HG03159 (cell line): ENCODE data around the gene TFCP2.
"Not testable (repeated sequence)": the region's sequence is repeated elsewhere in the genome, so short reads cannot be mapped to it uniquely, and the experiment has no call there.

Experiments used
- ATAC-seq: cut with Tn5 transposase; IDR thresholded peaks from one replicate; pipeline ENCODE4 v1.9.1; 2021; ENCODE audit warnings: mild to moderate bottlenecking, moderate library complexity; ENCODE audit not compliant: unreplicated experiment

TFCP2 gene

GRCh38 chr12:51172515-51173431, at the start of gene TFCP2:
Gene TFCP2 (minus strand): TSS chr12:51173135. CDS start chr12:51172422, 713 bp downstream.
- ATAC-seq: peak; percentile 94

- no peak for ATAC-seq
Observed at GRCh38 chr12:51222461-51222860, 49.5 kb upstream of the TFCP2 start.

- ATAC-seq: not testable (repeated sequence)
Observed at GRCh38 chr12:51219857-51220256, 46.9 kb upstream of the TFCP2 start.

GRCh38 chr12:51219322-51219721, 46.4 kb upstream of the TFCP2 start:
- no peak for ATAC-seq

GRCh38 chr12:51218607-51219161, 45.7 kb upstream of the TFCP2 start:
- no peak for ATAC-seq

- ATAC-seq: peak; percentile 67
Observed at GRCh38 chr12:51217968-51218606, 45.2 kb upstream of the TFCP2 start, which contains the start of gene POU6F1. Gene POU6F1 (minus strand): TSS chr12:51218062. CDS start chr12:51206836, 11,226 bp downstream.

GRCh38 chr12:51217133-51217967, 44.4 kb upstream of the TFCP2 start:
- peak; percentile 32 for ATAC-seq

- no peak for ATAC-seq
Observed at GRCh38 chr12:51216642-51217041, 43.7 kb upstream of the TFCP2 start.

GRCh38 chr12:51214895-51215294, 42.0 kb upstream of the TFCP2 start:
- no peak for ATAC-seq

- no peak for ATAC-seq
Observed at GRCh38 chr12:51210690-51211395, 37.9 kb upstream of the TFCP2 start.

GRCh38 chr12:51209259-51209658, 36.3 kb upstream of the TFCP2 start:
- no peak for ATAC-seq

- no peak for ATAC-seq
Observed at GRCh38 chr12:51208016-51208660, 35.2 kb upstream of the TFCP2 start.

GRCh38 chr12:51205350-51205749, 32.4 kb upstream of the TFCP2 start:
- no peak for ATAC-seq

GRCh38 chr12:51202718-51203117, 29.8 kb upstream of the TFCP2 start:
- no peak for ATAC-seq

GRCh38 chr12:51200806-51201205, 27.9 kb upstream of the TFCP2 start:
- no peak for ATAC-seq

- no peak for ATAC-seq
Observed at GRCh38 chr12:51200156-51200555, 27.2 kb upstream of the TFCP2 start.

- ATAC-seq: no peak
Observed at GRCh38 chr12:51199366-51199945, 26.5 kb upstream of the TFCP2 start.

- no peak for ATAC-seq
Observed at GRCh38 chr12:51198568-51199365, 25.8 kb upstream of the TFCP2 start.
